SW 1271 (cell line): ENCODE data around the gene SLC25A11.
"Not testable (repeated sequence)": the region's sequence is repeated elsewhere in the genome, so short reads cannot be mapped to it uniquely, and the experiment has no call there.

Source experiments
- DNase-seq, 2 experiments: peaks; one replicate each; lab custom pipeline; 2025; lab: John Stamatoyannopoulos, UW

The SLC25A11 gene

GRCh38 chr17:4945176-4945943 is 5.5 kb upstream of the SLC25A11 start:
- peak; percentile 72 to 84 for DNase-seq

- DNase-seq = no peak
These were observed 4.8 kb upstream of the SLC25A11 start for GRCh38 chr17:4944554-4945175.

DNA sequence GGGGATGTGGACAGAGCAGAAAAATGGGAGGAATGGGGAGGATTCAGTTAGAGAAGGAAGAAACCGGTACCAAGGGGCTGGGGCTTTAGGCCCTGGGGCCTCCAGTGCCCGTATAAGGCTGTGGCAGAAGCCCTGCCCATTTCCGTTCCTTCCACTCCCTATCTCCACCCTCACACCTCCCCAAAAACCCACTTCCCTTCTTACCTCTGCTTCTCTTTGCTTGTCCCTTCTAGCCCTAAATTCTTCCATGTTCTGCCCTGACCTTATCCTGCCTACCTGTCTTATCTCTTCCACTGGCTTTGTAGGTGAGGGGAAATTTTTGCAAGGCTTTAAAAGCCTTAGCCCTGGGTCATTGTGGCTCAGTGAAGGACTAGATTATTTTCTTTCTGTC is 4.3 kb upstream of the SLC25A11 start:
- DNase-seq = no peak

DNA sequence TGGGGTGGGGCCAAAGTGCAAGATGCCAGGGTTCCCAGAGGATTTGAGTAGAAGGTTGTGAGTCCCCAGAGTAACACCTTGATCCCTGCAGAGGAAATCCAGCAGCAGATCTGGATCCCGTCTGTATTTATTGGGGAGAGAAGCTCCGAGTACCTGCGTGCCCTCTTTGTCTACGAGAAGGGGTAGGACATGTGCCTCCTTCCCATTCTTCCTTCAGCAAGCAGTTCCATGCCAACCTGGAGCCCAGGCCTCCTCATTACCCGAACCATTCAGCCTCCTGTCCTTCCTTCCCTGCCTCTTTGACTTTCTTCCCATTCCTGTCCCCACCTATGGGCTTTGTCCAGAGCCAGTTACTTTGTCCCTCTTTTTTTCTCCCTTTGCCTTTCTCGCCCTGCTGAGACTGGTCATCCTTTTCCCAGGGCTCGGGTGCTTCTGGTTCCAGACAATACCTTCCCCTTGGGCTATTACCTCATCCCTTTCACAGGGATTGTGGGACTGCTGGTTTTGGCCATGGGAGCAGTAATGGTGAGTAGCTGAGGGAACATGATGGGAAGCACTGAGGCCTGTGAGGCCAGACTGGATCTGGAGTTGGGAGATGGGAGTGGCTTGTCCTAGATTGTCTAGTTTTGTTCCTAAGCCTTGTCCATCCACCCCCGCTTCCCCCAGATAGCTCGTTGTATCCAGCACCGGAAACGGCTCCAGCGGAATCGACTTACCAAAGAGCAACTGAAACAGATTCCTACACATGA is 3.1 kb upstream of the SLC25A11 start:
- no peak for DNase-seq

GRCh38 chr17:4941319-4941610 is 1.4 kb upstream of the SLC25A11 start:
- no peak for DNase-seq

DNA sequence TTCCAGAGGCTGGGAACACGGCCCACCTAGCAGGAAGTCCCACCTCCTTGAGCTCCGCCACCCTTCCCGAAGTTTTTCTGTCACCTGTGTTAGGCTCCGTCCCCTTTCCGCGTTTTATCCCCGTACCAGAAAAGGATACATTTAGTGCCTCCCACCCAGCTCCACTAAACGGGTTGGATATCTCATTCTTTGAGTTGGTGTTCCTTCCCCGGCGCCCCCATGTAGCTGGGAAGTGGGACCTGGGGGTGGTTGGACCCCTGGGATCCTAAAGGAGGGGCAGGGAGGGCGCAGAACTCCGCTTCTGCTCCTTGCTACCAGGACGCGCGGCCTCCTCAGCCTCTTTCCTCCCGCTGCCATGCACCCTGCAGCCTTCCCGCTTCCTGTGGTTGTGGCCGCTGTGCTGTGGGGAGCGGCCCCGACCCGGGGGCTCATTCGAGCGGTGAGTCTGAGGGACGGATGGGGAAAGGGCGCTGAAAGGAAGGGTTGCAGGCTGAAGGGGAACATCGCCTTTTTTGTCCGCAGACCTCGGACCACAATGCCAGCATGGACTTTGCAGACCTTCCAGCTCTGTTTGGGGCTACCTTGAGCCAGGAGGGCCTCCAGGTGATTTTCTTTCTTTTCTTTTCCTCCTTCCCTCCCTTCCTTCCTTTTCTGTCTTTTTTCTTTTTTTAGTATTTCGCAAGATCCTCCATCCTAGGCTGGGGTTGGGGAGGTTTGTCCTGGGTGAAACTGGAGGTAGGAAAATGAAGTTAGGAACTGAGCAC is 891 bp upstream of the SLC25A11 start:
- peak in 1 of 2 experiments; percentile 86 for DNase-seq

DNA sequence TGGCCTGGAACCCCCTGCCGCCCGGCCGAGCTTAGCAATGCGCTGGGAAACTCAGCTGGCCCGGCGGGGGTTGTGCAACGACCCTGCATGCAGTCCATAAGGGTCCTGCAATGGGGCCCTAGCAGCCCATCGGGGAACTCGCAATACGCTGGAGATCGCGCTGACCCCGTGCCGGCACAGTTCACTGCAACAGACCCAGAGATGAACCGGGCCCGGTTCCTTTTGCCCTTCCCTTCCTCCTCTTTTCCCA is 375 bp downstream of the SLC25A11 start:
- DNase-seq = no peak

GRCh38 chr17:4938688-4939545 is 929 bp downstream of the SLC25A11 start:
- DNase-seq = no peak

DNA sequence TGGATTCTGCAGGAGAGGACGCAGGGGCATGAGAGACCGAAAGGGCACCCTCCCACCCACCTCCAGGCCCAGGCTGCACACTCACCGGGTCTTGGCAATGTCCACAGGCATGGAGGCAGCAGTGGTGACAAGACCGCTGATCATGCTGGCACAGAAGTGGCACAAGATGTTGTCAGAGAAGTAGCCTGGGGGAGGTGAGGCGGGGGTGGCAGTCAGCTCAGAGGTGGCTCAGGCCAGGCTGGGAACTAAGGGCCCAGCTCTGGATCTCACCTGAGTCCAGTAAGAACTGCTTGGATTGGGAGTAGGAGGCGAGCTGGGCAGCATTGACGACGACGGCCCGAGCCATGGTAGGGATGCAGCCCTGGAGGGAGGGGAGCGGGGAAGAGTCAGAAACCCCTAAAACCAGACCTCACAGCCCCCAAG is 1.8 kb downstream of the SLC25A11 start:
- no peak for DNase-seq

DNA sequence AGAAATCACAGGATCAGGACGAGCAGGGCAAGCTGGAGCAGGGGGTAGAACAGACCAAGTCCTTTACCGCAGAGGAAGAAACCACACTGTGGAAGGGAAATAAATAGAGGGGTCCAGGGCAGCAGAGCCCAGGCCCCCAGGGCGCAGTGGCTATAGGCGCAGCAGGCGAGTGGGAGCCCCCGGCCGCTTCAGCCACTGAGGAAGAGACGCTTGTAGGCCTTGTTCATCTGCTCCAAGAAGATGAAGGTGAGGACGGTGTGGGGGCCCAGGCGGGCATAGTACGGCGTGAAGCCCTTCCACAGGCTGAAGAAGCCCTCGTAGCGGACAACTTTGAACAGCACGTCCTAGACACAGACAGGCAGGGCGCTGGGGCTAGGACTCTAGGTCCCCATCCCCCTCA is 2.3 kb downstream of the SLC25A11 start:
- DNase-seq = no peak

- no peak for DNase-seq
These were observed 3.4 kb downstream of the SLC25A11 start for GRCh38 chr17:4936436-4936835.

GRCh38 chr17:4935650-4936049 is 4.2 kb downstream of the SLC25A11 start:
- no peak for DNase-seq

DNA sequence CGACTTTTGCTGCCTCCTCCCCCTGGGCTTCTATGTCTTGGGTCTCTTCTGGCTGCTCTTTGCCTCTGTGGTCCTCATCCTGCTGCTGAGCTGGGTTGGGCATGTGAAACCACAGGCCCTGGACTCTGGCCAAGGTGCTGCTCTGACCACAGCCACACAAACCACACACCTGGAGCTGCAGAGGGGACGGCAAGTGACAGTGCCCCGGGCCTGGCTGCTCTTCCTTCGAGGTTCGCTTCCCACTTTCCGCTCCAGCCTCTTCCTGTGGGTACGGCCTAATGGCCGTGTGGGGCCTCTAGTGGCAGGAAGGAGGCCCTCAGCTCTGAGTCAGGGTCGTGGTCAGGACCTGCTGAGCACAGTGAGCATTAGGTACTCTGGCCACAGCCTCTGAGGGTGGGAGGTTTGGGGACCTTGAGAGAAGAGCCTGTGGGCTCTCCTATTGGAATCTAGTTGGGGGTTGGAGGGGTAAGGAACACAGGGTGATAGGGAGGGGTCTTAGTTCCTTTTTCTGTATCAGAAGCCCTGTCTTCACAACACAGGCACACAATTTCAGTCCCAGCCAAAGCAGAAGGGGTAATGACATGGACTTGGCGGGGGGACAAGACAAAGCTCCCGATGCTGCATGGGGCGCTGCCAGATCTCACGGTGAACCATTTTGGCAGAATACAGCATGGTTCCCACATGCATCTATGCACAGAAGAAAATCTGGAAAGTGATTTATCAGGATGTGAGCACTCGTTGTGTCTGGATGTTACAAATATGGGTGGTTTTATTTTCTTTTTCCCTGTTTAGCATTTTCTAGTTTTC is 5.5 kb downstream of the SLC25A11 start:
- DNase-seq = peak; percentile 33 to 38

- DNase-seq = no peak
These were observed 6.2 kb downstream of the SLC25A11 start for GRCh38 chr17:4933646-4934045.

GRCh38 chr17:4932756-4933155 is 7.1 kb downstream of the SLC25A11 start:
- no peak for DNase-seq

- DNase-seq = no peak
These were observed 7.9 kb downstream of the SLC25A11 start, which contains the start of gene GP1BA for GRCh38 chr17:4931963-4932362. TSS of gene GP1BA (plus strand) at chr17:4932277. CDS start at chr17:4932605, 328 bp downstream.

DNA sequence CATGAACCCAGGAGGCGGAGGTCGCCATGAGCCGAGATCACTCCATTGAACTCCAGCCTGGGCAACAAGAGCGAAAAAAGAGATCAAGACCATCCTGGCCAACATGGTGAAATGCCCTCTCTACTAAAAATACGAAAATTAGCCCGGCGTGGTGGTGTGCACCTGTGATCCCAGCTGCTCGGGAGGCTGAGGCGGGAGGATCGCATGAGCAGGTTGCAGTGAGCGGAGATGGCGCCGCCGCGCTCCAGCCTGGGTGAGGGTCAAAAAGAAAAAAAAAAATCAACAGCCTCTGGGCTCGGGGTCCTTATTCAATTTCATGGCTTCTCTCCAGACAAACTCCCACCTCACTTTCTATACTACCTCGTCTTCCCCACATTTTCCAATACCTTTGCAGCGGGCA is 11.0 kb downstream of the SLC25A11 start:
- DNase-seq = no peak

DNA sequence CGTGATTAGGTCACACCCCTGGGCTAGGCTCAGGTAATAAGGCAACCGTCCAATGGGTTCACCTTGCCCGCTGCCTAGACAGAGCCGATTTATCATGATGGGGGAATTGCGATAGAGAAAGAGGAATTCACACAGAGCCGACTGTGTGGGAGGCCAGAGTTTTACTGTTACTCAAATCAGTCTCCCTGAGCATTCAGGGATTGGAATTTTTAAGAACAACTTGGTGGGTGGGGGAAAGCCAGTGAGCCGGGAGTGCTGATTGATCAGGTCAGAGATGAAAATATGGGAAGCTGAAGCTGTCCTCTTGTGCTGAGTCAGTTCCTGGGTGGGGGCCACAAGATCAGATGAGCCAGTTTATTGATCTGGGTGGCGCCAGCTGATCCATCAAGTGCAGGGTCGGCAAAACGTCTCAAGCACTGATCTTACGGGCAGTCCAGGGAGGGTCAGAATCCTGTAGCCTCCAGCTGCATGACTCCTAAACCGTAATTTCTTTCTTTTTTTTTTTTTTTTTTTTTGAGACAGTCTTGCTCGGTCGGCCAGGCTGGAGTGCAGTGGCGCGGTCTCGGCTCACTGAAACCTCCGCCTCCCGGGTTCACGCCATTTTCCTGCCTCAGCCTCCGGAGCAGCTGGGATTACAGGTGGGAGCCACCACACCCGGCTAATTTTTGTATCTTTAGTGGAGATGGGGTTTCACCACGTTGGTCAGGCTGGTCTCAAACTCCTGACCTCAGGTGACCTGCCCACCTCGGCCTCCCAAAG is 13.1 kb downstream of the SLC25A11 start:
- DNase-seq = not testable (repeated sequence)

DNA sequence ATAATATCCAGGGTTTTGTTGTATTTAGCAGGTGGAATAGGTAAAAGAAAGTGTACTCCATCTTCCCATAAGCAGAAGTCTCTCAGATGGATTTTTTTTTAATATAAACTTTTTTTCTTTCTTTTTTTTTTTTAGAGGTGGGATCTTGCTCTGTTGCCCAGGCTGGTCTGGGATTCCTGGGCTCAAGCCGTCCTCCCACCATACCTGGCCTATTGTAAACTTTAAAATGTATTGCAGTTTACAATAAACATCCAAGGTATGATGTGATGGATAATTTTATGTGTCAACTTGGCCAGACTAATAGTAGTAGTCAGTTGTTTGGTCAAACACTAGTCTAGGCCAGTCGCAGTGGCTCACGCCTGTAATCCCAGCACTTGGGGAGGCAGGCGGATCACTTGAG is 18.5 kb downstream of the SLC25A11 start:
- no peak for DNase-seq
